Brain microvascular endothelial cell (primary cell): ENCODE results near the gene PRPF18.

Source experiments
- DNase-seq: peaks from one replicate; pipeline ENCODE4 v3.0.0-alpha.2; 2020
- H3K27ac ChIP-seq: fragments of 250-450 bp; sonication (Bioruptor Pico); 2 replicates; pipeline ENCODE4 v1.5.1; 2020; ENCODE audit warnings: mild to moderate bottlenecking, moderate library complexity
- H3K27me3 ChIP-seq: fragments of 250-450 bp; sonication (Bioruptor Pico); replicated peaks from 2 replicates; pipeline ENCODE4 v1.5.1; 2020; ENCODE audit warnings: mild to moderate bottlenecking
- H3K36me3 ChIP-seq: fragments of 250-450 bp; sonication (Bioruptor Pico); replicated peaks from 2 replicates; pipeline ENCODE4 v1.5.1; 2020; ENCODE audit warnings: mild to moderate bottlenecking
- H3K4me3 ChIP-seq: 2 replicates; pipeline ENCODE4 v1.5.1; 2011; ENCODE audit warnings: low read depth, mild to moderate bottlenecking, control low read depth, low read length, moderate library complexity
- in situ Hi-C: cut with HindIII; loops from 2 replicates; pipeline ENCODE4 v1.10.0; 2017; ENCODE audit warnings: low sequenced_read_pairs, low pct_ligation_motif_present
- TF ChIP-seq, protein P1 (sequence below): IDR thresholded peaks from 2 replicates; pipeline ENCODE4 v1.5.1; 2011; ENCODE audit warnings: low read depth, mild to moderate bottlenecking, moderate library complexity, low read length, control low read depth, inconsistent platforms; ENCODE audit errors: missing control alignments

The PRPF18 gene

GRCh38 chr10:13673156-13673555 is 86.4 kb downstream of the PRPF18 start:
- Histone ChIP-seq H3K27me3 (no peaks in the 10 kb centered on the region), H3K36me3 (peaks cover 88% of the 10 kb centered on the region), H3K27ac (no peak overlapping the region), H3K4me3 (no peak overlapping the region)
- TF ChIP-seq, protein P1, sequence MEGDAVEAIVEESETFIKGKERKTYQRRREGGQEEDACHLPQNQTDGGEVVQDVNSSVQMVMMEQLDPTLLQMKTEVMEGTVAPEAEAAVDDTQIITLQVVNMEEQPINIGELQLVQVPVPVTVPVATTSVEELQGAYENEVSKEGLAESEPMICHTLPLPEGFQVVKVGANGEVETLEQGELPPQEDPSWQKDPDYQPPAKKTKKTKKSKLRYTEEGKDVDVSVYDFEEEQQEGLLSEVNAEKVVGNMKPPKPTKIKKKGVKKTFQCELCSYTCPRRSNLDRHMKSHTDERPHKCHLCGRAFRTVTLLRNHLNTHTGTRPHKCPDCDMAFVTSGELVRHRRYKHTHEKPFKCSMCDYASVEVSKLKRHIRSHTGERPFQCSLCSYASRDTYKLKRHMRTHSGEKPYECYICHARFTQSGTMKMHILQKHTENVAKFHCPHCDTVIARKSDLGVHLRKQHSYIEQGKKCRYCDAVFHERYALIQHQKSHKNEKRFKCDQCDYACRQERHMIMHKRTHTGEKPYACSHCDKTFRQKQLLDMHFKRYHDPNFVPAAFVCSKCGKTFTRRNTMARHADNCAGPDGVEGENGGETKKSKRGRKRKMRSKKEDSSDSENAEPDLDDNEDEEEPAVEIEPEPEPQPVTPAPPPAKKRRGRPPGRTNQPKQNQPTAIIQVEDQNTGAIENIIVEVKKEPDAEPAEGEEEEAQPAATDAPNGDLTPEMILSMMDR = no peak
- no peak for DNase-seq
- in situ Hi-C loops = no loop called here

- TF ChIP-seq, protein P1 = no peak
- H3K36me3 ChIP-seq = peaks cover 87% of the 10 kb centered on the region
These were observed 88.2 kb downstream of the PRPF18 start for GRCh38 chr10:13674645-13675588.

DNA sequence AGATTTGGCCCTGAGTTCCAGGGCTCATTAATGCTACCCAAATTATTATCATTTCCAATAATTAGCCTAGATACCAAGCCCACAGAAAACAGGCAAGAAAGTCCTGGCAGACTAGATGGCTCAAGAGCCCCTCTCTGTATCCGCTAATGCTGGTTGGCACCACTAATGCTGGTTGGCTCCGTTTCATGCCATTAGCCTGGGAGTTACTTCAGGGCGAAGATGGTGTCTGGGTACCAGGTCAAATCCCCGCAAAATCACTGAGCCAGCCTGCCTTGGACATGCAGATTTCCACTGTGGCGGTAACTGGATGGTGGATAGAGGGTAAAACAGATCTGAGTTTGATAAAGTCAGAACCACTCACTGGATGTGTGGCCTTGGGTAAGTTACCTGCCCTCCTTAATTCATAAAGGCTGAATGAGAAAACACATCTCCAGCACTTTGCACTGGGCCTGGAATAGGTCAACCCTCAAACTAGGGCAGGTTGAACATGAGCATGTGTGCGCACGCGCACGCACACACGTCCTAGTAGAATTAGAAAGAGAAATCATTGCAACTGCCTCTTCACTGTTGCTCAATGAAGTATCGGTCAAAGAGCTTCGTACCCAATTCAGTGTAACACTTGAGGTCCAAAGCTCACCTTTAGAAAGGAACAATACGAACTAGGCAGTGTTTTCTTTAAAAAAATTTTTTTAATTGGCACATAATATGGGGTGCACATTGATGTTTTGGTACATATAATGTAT is 91.5 kb downstream of the PRPF18 start:
- TF ChIP-seq, protein P1 = no peak
- H3K27me3 ChIP-seq = no peaks in the 10 kb centered on the region
- in situ Hi-C loops = no loop called here
- no peak overlapping the region for H3K4me3 ChIP-seq
- peaks cover 76% of the 10 kb centered on the region for H3K36me3 ChIP-seq
- no peak for DNase-seq
- no peak overlapping the region for H3K27ac ChIP-seq

More at GRCh38 chr10:13674645-13675588, 88.2 kb downstream of the PRPF18 start:
- in situ Hi-C loops = no loop called here
- Histone ChIP-seq H3K4me3 (no peak overlapping the region), H3K27ac (no peak overlapping the region), H3K27me3 (no peaks in the 10 kb centered on the region)
- no peak for DNase-seq
